Neuronal stem cell (in vitro differentiated cells): ENCODE data around the gene P4HA2.

Experiments used
- DNase-seq: peaks from one replicate; pipeline ENCODE4 v3.0.0-alpha.2; 2013; ENCODE audit warnings: low spot score
- H2AFZ ChIP-seq: one replicate; pipeline ENCODE4 v1.6.1; 2013; ENCODE audit warnings: mild to moderate bottlenecking, low read length, inconsistent platforms
- H2AK5ac ChIP-seq: 2 replicates; pipeline ENCODE4 v1.6.1; 2013; ENCODE audit warnings: low read depth, mild to moderate bottlenecking, inconsistent platforms, low read length, moderate library complexity, mixed read lengths
- H2BK120ac ChIP-seq: 2 replicates; pipeline ENCODE4 v1.6.1; 2013; ENCODE audit warnings: low read depth, mild to moderate bottlenecking, inconsistent platforms, low read length, moderate library complexity, mixed read lengths
- H2BK12ac ChIP-seq: one replicate; pipeline ENCODE4 v1.6.1; 2013; ENCODE audit warnings: low read length, inconsistent platforms
- H2BK15ac ChIP-seq: 2 replicates; pipeline ENCODE4 v1.6.1; 2013; ENCODE audit warnings: mild to moderate bottlenecking, low read length, inconsistent platforms, mixed read lengths
- H2BK5ac ChIP-seq: one replicate; pipeline ENCODE4 v1.6.1; 2013; ENCODE audit warnings: inconsistent platforms, mild to moderate bottlenecking, low read length, moderate library complexity
- H3K14ac ChIP-seq: one replicate; pipeline ENCODE4 v1.6.1; 2013; ENCODE audit warnings: low read length, inconsistent platforms
- H3K18ac ChIP-seq: 2 replicates; pipeline ENCODE4 v1.6.1; 2013; ENCODE audit warnings: low read length, inconsistent platforms
- H3K23ac ChIP-seq: 2 replicates; pipeline ENCODE4 v1.6.1; 2013; ENCODE audit warnings: low read depth, mild to moderate bottlenecking, mixed read lengths, low read length, inconsistent platforms; ENCODE audit not compliant: poor library complexity
- H3K27ac ChIP-seq: replicated peaks from 3 replicates; pipeline ENCODE4 v1.5.1; 2013; ENCODE audit warnings: low read length, inconsistent platforms
- H3K27me3 ChIP-seq, 3 experiments: 2 replicates each; pipeline ENCODE4 v1.6.1; 2013; ENCODE audit warnings: low read length in 3 of 3, mild to moderate bottlenecking in 2 of 3, inconsistent platforms in 1 of 3, low read depth in 1 of 3, mixed read lengths in 1 of 3, moderate library complexity in 1 of 3; ENCODE audit not compliant: control insufficient read depth in 3 of 3, insufficient read depth in 3 of 3
- H3K36me3 ChIP-seq, 2 donors: replicated peaks in 1 of 2; 2 replicates each; pipeline ENCODE4 v1.6.1; 2013; ENCODE audit warnings: low read length in 2 of 2; ENCODE audit not compliant: control insufficient read depth in 2 of 2, insufficient read depth in 2 of 2
- H3K4ac ChIP-seq: 2 replicates; pipeline ENCODE4 v1.6.1; 2013; ENCODE audit warnings: inconsistent platforms, mild to moderate bottlenecking, low read length, moderate library complexity
- H3K4me1 ChIP-seq, 2 donors: 1 replicate in 1 of 2; 2 replicates in 1 of 2; pipeline ENCODE4 v1.6.1; 2013; ENCODE audit warnings: low read length in 2 of 2, low read depth in 1 of 2; ENCODE audit not compliant: control insufficient read depth in 2 of 2, insufficient read depth in 1 of 2
- H3K4me2 ChIP-seq: one replicate; pipeline ENCODE4 v1.6.1; 2013; ENCODE audit warnings: mild to moderate bottlenecking, low read length, inconsistent platforms; ENCODE audit not compliant: insufficient read depth, poor library complexity, severe bottlenecking
- H3K4me3 ChIP-seq, 2 donors: 2 replicates each; pipeline ENCODE4 v1.5.1; 2013; ENCODE audit warnings: low read length in 2 of 2, mild to moderate bottlenecking in 2 of 2, inconsistent platforms in 1 of 2, moderate library complexity in 1 of 2
- H3K79me1 ChIP-seq: one replicate; pipeline ENCODE4 v1.6.1; 2013; ENCODE audit warnings: low read depth, mild to moderate bottlenecking, inconsistent platforms, low read length, moderate library complexity
- H3K9ac ChIP-seq: one replicate; pipeline ENCODE4 v1.6.1; 2013; ENCODE audit warnings: mild to moderate bottlenecking, low read depth, low read length, inconsistent platforms; ENCODE audit not compliant: poor library complexity
- H3K9me3 ChIP-seq, 2 donors: replicated peaks in 1 of 2; 2 replicates each; pipeline versions ENCODE3 to v1.6.1; 2013; ENCODE audit warnings: low read length in 2 of 2, mild to moderate bottlenecking in 2 of 2, inconsistent platforms in 1 of 2, low read depth in 1 of 2, mixed read lengths in 1 of 2, moderate library complexity in 1 of 2; ENCODE audit not compliant: control insufficient read depth in 2 of 2, insufficient read depth in 1 of 2
- H4K8ac ChIP-seq: one replicate; pipeline ENCODE4 v1.6.1; 2013; ENCODE audit warnings: low read depth, mild to moderate bottlenecking, inconsistent platforms, low read length, moderate library complexity
- H4K91ac ChIP-seq: one replicate; pipeline ENCODE4 v1.6.1; 2013; ENCODE audit warnings: low read length, low read depth, mild to moderate bottlenecking, inconsistent platforms; ENCODE audit not compliant: poor library complexity
- WGBS, 2 donors: extraction: QIAGEN DNeasy Blood & Tissue Kit; methylation state at CpG; one replicate each; pipeline ENCODE4 v1.1.7; 2013; ENCODE audit warnings: missing lambda C conversion rate in 2 of 2, mixed read lengths in 1 of 2; ENCODE audit not compliant: insufficient read length in 2 of 2, insufficient replicate concordance in 1 of 2; ENCODE audit errors: extremely low coverage in 2 of 2; 5-methylcytosine and 5-hydroxymethylcytosine counted together

Gene P4HA2

GRCh38 chr5:132209131-132209530, 18.5 kb downstream of the P4HA2 start:
- Histone ChIP-seq H3K4me2 (no peak overlapping the region), H2BK120ac (no peak overlapping the region), H2AFZ (no peak overlapping the region), H2BK5ac (no peak overlapping the region), H3K27ac (no peak overlapping the region), H3K9ac (no peak overlapping the region), H4K91ac (no peak overlapping the region), H3K18ac (no peak overlapping the region), H2BK12ac (no peak overlapping the region), H3K79me1 (no peaks in the 10 kb centered on the region), H3K4me1 (peaks cover 0 to 7% of the 10 kb centered on the region in 2 donors), H3K23ac (no peak overlapping the region), H3K36me3 (no peaks in the 10 kb centered on the region), H3K4ac (no peak overlapping the region), H3K9me3 (no peaks in the 10 kb centered on the region), H4K8ac (no peak overlapping the region), H3K14ac (no peak overlapping the region), H2BK15ac (no peak overlapping the region), H2AK5ac (no peak overlapping the region), H3K27me3 (no peaks in the 10 kb centered on the region), H3K4me3 (no peak overlapping the region)
- DNase-seq, result no peak
- no CpG with 5 or more reads among the region's 9 CpGs for WGBS, 2 donors

GRCh38 chr5:132207778-132208177, 19.9 kb downstream of the P4HA2 start:
- H2AK5ac ChIP-seq, result no peak overlapping the region
- H3K4me3 ChIP-seq, result no peak overlapping the region
- H2BK15ac ChIP-seq, result no peak overlapping the region
- no peak overlapping the region for H3K4ac ChIP-seq
- H3K36me3 ChIP-seq, result no peaks in the 10 kb centered on the region
- no peak overlapping the region for H3K18ac ChIP-seq
- no peak overlapping the region for H2BK120ac ChIP-seq
- no peak overlapping the region for H2BK5ac ChIP-seq
- H2BK12ac ChIP-seq, result no peak overlapping the region
- H3K27ac ChIP-seq, result no peak overlapping the region
- no peak overlapping the region for H4K8ac ChIP-seq
- H4K91ac ChIP-seq, result no peak overlapping the region
- no peaks in the 10 kb centered on the region for H3K79me1 ChIP-seq
- H3K14ac ChIP-seq, result no peak overlapping the region
- H3K4me2 ChIP-seq, result no peak overlapping the region
- H3K27me3 ChIP-seq, result no peaks in the 10 kb centered on the region
- no peak overlapping the region for H2AFZ ChIP-seq
- no peak overlapping the region for H3K23ac ChIP-seq
- peaks cover 0 to 7% of the 10 kb centered on the region in 2 donors for H3K4me1 ChIP-seq
- DNase-seq, result no peak
- peak overlapping the region; percentile 47 for H3K9ac ChIP-seq
- WGBS, 2 donors, result no CpG with 5 or more reads among the region's 5 CpGs
- H3K9me3 ChIP-seq, result no peaks in the 10 kb centered on the region

GRCh38 chr5:132206782-132207181, 20.9 kb downstream of the P4HA2 start:
- H3K23ac ChIP-seq, result no peak overlapping the region
- H3K9me3 ChIP-seq, result no peaks in the 10 kb centered on the region
- no peak overlapping the region for H3K9ac ChIP-seq
- no peaks in the 10 kb centered on the region for H3K27me3 ChIP-seq
- no peak for DNase-seq
- no peak overlapping the region for H3K27ac ChIP-seq
- no peak overlapping the region for H2BK120ac ChIP-seq
- H3K18ac ChIP-seq, result no peak overlapping the region
- no peak overlapping the region for H2BK12ac ChIP-seq
- no peak overlapping the region for H2BK5ac ChIP-seq
- no peak overlapping the region for H4K8ac ChIP-seq
- no peak overlapping the region for H4K91ac ChIP-seq
- no peak overlapping the region for H2AK5ac ChIP-seq
- H2BK15ac ChIP-seq, result no peak overlapping the region
- no peaks in the 10 kb centered on the region for H3K36me3 ChIP-seq
- H3K4ac ChIP-seq, result no peak overlapping the region
- no peak overlapping the region for H3K4me3 ChIP-seq
- no peak overlapping the region for H3K4me2 ChIP-seq
- peaks cover 0 to 5% of the 10 kb centered on the region in 2 donors for H3K4me1 ChIP-seq
- no peak overlapping the region for H2AFZ ChIP-seq
- no peaks in the 10 kb centered on the region for H3K79me1 ChIP-seq
- H3K14ac ChIP-seq, result no peak overlapping the region

- no peak overlapping the region for H4K8ac ChIP-seq
- no peak overlapping the region for H3K14ac ChIP-seq
- no peak overlapping the region for H2BK120ac ChIP-seq
- no peaks in the 10 kb centered on the region for H3K27me3 ChIP-seq
- no peak overlapping the region for H3K9ac ChIP-seq
- peaks cover 0 to 5% of the 10 kb centered on the region in 2 donors for H3K4me1 ChIP-seq
- no peak for DNase-seq
- no peaks in the 10 kb centered on the region for H3K79me1 ChIP-seq
- H3K27ac ChIP-seq, result no peak overlapping the region
- no peak overlapping the region for H3K4me3 ChIP-seq
- H2AFZ ChIP-seq, result no peak overlapping the region
- H2BK5ac ChIP-seq, result no peak overlapping the region
- WGBS, 2 donors, result no CpG with 5 or more reads among the region's 5 CpGs
- no peak overlapping the region for H4K91ac ChIP-seq
- no peak overlapping the region for H3K4ac ChIP-seq
- no peaks in the 10 kb centered on the region for H3K36me3 ChIP-seq
- no peak overlapping the region for H3K18ac ChIP-seq
- H2BK12ac ChIP-seq, result no peak overlapping the region
- no peak overlapping the region for H3K4me2 ChIP-seq
- peak overlapping the region; percentile 4 for H3K23ac ChIP-seq
- H3K9me3 ChIP-seq, result no peaks in the 10 kb centered on the region
- no peak overlapping the region for H2AK5ac ChIP-seq
- no peak overlapping the region for H2BK15ac ChIP-seq
Measured at GRCh38 chr5:132205385-132206125, 22.1 kb downstream of the P4HA2 start.
